Kidney (tissue), 14 donors: ENCODE results near the gene SLC29A4. TPM values are rescaled to one million over a fixed set of nuclear protein-coding genes. Genes with fewer than 3 reads are reported as not detected.
"Not testable (repeated sequence)": the region's sequence is repeated elsewhere in the genome, so short reads cannot be mapped to it uniquely, and the experiment has no call there.

ENCODE experiments used
- DNase-seq, 5 donors: peaks; one replicate each; pipeline ENCODE4 v3.0.0-alpha.2; 2013 to 2020
- FAIRE-seq: peaks from 2 replicates; lab custom pipeline; 2012; peaks lifted over from hg19 to GRCh38; lab: Jason Lieb, UNC
- H3K27ac ChIP-seq, 2 donors: one replicate each; pipeline ENCODE4 v1.7.0; 2013; ENCODE audit warnings: low read depth in 2 of 2, low read length in 2 of 2, inconsistent platforms in 1 of 2
- H3K27me3 ChIP-seq: one replicate; pipeline ENCODE4 v1.7.1; 2013; ENCODE audit warnings: low read length, inconsistent platforms; ENCODE audit not compliant: control insufficient read depth, insufficient read depth
- H3K36me3 ChIP-seq, 3 donors: one replicate each; pipeline versions ENCODE4 v1.7.0 to v1.7.1; 2013; ENCODE audit warnings: low read length in 3 of 3, control low read depth in 1 of 3, inconsistent platforms in 1 of 3; ENCODE audit not compliant: insufficient read depth in 3 of 3, control insufficient read depth in 2 of 3
- H3K4me1 ChIP-seq, 3 donors: one replicate each; pipeline versions ENCODE4 v1.7.0 to v1.7.1; 2013; ENCODE audit warnings: low read length in 3 of 3, inconsistent platforms in 1 of 3, low read depth in 1 of 3; ENCODE audit not compliant: control insufficient read depth in 2 of 3, insufficient read depth in 2 of 3
- H3K4me3 ChIP-seq, 3 donors: one replicate each; pipeline versions ENCODE4 v1.7.0 to v1.8.1; 2013; ENCODE audit warnings: low read length in 3 of 3, control low read depth in 1 of 3, inconsistent platforms in 1 of 3
- H3K9ac ChIP-seq, 3 donors: one replicate each; pipeline versions ENCODE4 v1.7.0 to v1.7.1; 2013; ENCODE audit warnings: low read length in 3 of 3, control low read depth in 1 of 3, inconsistent platforms in 1 of 3
- H3K9me3 ChIP-seq, 3 donors: one replicate each; pipeline versions ENCODE4 v1.7.0 to v1.7.1; 2013; ENCODE audit warnings: low read length in 3 of 3, control low read depth in 1 of 3, inconsistent platforms in 1 of 3; ENCODE audit not compliant: control insufficient read depth in 2 of 3, insufficient read depth in 1 of 3
- intact Hi-C: fragments of 100-400 bp; cut with DNase I; formaldehyde crosslinking; loops from one replicate; pipeline ENCODE4 v1.11.1; 2022
- polyA plus RNA-seq: library from polyadenylated mRNA; stranded (reverse); fragments of 350-450 nt; fragmentation: Illumina TruSeq; extraction: RNeasy Lipid Tissue Mini Kit (QIAGEN cat#74804); gene quantifications from one replicate; pipeline ENCODE4 v1.2.3, GENCODE V29; 2014; ENCODE audit warnings: low read depth, low replicate concordance; ENCODE audit not compliant: insufficient read depth
- total RNA-seq: library from RNA; stranded (reverse); fragmentation: NEBNext Ultra II Directional; extraction: Animal tissue kit (Norgen Biotek cat#: 25700); gene quantifications from one replicate; pipeline ENCODE4 v1.2.1, GENCODE V29; 2021
- TF ChIP-seq, protein P1 (sequence below): IDR thresholded peaks from 3 replicates; pipeline ENCODE4 v1.5.1; 2012; ENCODE audit warnings: mild to moderate bottlenecking, moderate library complexity, borderline replicate concordance; ENCODE audit not compliant: insufficient read depth; ENCODE audit errors: extremely low read depth
- donor health status: control.
- donor health status: control.
- donor health status: control.
- donor health status: control.
- donor health status: control.
- donor health status: DM: yes; HTN: yes; CAD: no.
- donor health status: Normal renal cell carcinoma (clear cell type).

SLC29A4 gene
- total and polyA plus RNA-seq, 2 donors from 2014 or later = 3.4 to 6.8 TPM

DNA sequence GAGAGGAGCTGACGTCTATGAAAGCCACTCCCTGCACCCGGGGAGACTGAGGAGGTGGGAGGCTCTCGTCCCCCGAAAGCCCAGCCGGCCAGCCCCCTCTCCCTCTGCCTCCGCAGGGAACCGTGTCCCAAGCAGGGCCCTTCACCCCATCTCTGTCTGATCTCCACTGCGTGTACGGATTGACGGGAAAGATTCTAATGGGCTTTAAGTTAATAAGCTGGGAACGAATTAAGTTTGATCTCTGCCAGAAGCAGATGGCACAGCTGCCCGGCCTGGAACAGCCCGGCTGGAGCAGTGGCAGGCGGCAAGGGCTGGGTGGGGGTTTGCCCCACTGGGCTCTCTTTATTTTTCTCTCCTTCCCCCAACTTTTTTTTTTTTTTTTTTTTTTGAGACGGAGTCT lies 6.1 kb upstream of the SLC29A4 start:
- H3K27ac ChIP-seq = no peak overlapping the region

DNA sequence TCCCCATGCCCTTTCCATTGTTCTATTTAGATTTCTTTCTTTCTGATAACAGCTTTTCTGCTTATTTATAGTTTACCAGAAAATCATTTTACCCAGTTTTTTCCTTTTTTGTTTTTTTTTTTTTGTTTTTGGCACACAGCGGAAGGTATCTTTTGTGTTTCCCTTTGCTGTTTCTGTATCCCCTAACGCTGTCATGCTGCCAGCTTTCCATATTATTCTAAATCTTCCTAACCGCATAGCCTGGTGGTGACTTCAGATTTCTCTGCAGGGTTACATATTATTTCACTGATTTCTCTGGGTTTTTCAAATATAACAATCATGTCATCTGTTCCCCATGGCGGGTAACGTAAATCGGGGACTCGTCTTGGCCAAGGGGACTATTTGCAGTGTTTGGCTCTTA lies 4.0 kb upstream of the SLC29A4 start:
- intact Hi-C loops = no loop called here
- no peak overlapping the region for H3K4me3 ChIP-seq
- H3K9ac ChIP-seq = no peak overlapping the region
- no peaks in the 10 kb centered on the region for H3K36me3 ChIP-seq
- DNase-seq (no peak), FAIRE-seq (no peak)
- no peaks in the 10 kb centered on the region for H3K4me1 ChIP-seq
- no peak overlapping the region for H3K27ac ChIP-seq
- H3K9me3 ChIP-seq = no peaks in the 10 kb centered on the region
- TF ChIP-seq, protein P1, sequence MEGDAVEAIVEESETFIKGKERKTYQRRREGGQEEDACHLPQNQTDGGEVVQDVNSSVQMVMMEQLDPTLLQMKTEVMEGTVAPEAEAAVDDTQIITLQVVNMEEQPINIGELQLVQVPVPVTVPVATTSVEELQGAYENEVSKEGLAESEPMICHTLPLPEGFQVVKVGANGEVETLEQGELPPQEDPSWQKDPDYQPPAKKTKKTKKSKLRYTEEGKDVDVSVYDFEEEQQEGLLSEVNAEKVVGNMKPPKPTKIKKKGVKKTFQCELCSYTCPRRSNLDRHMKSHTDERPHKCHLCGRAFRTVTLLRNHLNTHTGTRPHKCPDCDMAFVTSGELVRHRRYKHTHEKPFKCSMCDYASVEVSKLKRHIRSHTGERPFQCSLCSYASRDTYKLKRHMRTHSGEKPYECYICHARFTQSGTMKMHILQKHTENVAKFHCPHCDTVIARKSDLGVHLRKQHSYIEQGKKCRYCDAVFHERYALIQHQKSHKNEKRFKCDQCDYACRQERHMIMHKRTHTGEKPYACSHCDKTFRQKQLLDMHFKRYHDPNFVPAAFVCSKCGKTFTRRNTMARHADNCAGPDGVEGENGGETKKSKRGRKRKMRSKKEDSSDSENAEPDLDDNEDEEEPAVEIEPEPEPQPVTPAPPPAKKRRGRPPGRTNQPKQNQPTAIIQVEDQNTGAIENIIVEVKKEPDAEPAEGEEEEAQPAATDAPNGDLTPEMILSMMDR = no peak
- no peaks in the 10 kb centered on the region for H3K27me3 ChIP-seq

More for the DNA sequence above, 6.1 kb upstream of the SLC29A4 start:
- FAIRE-seq (no peak), DNase-seq (no peak)
- Histone ChIP-seq H3K27me3 (no peaks in the 10 kb centered on the region), H3K9me3 (no peaks in the 10 kb centered on the region), H3K9ac (no peak overlapping the region), H3K4me1 (no peaks in the 10 kb centered on the region), H3K4me3 (no peak overlapping the region), H3K36me3 (no peaks in the 10 kb centered on the region)
- intact Hi-C loops = no loop called here
- TF ChIP-seq, protein P1 = no peak

DNA sequence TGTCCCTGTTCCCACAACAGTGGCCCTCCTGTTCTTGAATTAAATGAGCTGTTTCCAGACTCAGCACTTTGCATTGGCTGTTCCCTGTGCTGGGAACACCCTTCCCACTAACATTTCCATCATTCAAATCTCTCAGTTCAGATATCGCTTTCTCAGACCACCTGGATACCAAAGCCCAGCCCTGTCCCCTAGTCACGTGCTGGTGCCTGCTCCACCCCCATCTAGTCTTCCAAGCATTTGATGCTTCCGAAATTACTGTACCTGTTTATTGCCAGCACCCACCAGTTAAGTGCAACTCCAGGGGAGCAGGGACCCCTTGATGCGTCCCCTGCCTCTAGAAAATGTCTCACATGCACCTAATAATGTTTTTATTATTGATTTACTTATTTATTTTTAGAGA lies 3.0 kb upstream of the SLC29A4 start:
- DNase-seq (no peak), FAIRE-seq (no peak)
- Histone ChIP-seq H3K9me3 (no peaks in the 10 kb centered on the region), H3K27me3 (no peaks in the 10 kb centered on the region), H3K36me3 (no peaks in the 10 kb centered on the region), H3K4me1 (peaks cover 0 to 6% (median 0%) of the 10 kb centered on the region in 3 donors), H3K27ac (no peak overlapping the region), H3K9ac (no peak overlapping the region), H3K4me3 (no peak overlapping the region)
- TF ChIP-seq, protein P1 = no peak
- intact Hi-C loops = no loop called here

DNA sequence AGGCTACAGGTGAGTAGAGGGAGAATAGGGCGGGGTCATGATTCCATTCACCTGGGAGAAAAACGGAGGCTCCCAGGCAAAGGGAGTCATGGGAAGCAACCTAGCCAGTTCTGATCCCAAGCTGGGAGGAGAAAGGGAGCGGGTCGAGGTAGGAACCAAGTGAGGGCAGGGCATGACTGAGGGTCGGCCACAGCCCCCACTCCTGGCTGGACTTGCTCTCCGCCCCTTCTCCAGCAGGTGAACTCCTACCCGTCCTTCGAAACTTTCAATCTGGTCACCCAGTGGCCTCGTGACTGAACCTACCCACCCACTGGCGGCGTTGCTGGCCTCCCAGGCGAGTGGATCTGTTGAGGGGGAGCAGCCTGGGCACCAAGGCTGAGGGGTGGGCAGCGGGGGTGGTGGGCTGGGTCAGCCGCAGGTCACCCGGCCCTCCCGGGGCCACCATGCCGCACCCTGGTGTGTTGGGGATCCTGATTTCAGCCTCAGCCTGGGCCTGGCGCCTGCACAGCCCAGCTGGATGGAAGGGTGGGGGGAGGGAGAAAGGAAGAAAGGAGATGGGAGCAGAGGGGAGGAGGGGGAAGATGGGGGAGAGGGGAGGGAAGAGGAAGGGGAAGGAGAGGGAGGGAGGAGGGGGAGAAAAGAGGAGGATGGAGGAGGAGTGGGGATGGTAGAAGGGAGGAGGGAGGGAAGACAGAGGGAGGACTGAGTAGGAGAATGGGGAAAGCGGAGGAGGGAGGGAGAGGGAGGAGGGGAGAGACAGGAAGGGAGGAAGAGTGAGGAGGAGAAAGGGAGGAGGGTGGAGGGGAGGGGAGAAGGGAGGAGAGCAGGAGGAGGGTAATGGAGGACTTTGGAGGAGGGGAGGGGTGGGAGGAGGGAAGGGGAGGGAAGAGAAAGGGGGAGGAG lies 894 bp upstream of the SLC29A4 start:
- H3K27ac ChIP-seq, intact Hi-C loops, H3K36me3 ChIP-seq, H3K27me3 ChIP-seq, H3K4me1 ChIP-seq, H3K4me3 ChIP-seq, H3K9ac ChIP-seq, FAIRE-seq, H3K9me3 ChIP-seq: not testable (repeated sequence)
- peak in 1 of 5 donors; percentile 48 for DNase-seq
